SK-N-MC (cell line): Measurements from ENCODE around the gene PCNT.

ENCODE experiments used
- DNase-seq: peaks from one replicate; pipeline ENCODE4 v3.0.0-alpha.2; 2011; ENCODE audit warnings: low read depth, low spot score
- H3K27ac ChIP-seq: fragments of 200-600 bp; sonication (generic); 2 replicates; pipeline ENCODE4 v1.5.1; 2016; ENCODE audit warnings: mixed run types
- H3K36me3 ChIP-seq: fragments of 200-600 bp; sonication (generic); 2 replicates; pipeline ENCODE4 v1.6.1; 2017; ENCODE audit warnings: antibody characterized with exemption, low read length, mixed read lengths; ENCODE audit not compliant: insufficient read depth
- H3K4me3 ChIP-seq: fragments of 200-600 bp; sonication (generic); 2 replicates; pipeline ENCODE4 v1.5.1; 2016
- H3K9ac ChIP-seq: fragments of 200-600 bp; sonication (generic); 2 replicates; pipeline ENCODE4 v1.8.0; 2017; ENCODE audit warnings: mixed run types, mixed read lengths; ENCODE audit not compliant: insufficient read length
- H3K9me3 ChIP-seq: fragments of 200-600 bp; sonication (generic); 2 replicates; pipeline ENCODE4 v1.6.1; 2017; ENCODE audit warnings: low read depth, mild to moderate bottlenecking, antibody characterized with exemption, low read length, moderate library complexity, mixed read lengths
- EZH2 ChIP-seq: fragments of 200-600 bp; sonication (generic); IDR thresholded peaks from one replicate; pipeline ENCODE4 v1.6.1; 2017; ENCODE audit warnings: antibody characterized with exemption
- FOXP2 ChIP-seq: optimal IDR thresholded peaks from 2 replicates; pipeline ENCODE3; 2011; ENCODE audit warnings: mild to moderate bottlenecking, moderate library complexity; ENCODE audit not compliant: insufficient read depth; ENCODE audit errors: extremely low read length, control extremely low read depth
- POLR2AphosphoS5 ChIP-seq: IDR thresholded peaks from 2 replicates; pipeline ENCODE4 v1.6.1; 2012; ENCODE audit warnings: mild to moderate bottlenecking, low read depth, low read length, borderline replicate concordance

PCNT gene, protein sequence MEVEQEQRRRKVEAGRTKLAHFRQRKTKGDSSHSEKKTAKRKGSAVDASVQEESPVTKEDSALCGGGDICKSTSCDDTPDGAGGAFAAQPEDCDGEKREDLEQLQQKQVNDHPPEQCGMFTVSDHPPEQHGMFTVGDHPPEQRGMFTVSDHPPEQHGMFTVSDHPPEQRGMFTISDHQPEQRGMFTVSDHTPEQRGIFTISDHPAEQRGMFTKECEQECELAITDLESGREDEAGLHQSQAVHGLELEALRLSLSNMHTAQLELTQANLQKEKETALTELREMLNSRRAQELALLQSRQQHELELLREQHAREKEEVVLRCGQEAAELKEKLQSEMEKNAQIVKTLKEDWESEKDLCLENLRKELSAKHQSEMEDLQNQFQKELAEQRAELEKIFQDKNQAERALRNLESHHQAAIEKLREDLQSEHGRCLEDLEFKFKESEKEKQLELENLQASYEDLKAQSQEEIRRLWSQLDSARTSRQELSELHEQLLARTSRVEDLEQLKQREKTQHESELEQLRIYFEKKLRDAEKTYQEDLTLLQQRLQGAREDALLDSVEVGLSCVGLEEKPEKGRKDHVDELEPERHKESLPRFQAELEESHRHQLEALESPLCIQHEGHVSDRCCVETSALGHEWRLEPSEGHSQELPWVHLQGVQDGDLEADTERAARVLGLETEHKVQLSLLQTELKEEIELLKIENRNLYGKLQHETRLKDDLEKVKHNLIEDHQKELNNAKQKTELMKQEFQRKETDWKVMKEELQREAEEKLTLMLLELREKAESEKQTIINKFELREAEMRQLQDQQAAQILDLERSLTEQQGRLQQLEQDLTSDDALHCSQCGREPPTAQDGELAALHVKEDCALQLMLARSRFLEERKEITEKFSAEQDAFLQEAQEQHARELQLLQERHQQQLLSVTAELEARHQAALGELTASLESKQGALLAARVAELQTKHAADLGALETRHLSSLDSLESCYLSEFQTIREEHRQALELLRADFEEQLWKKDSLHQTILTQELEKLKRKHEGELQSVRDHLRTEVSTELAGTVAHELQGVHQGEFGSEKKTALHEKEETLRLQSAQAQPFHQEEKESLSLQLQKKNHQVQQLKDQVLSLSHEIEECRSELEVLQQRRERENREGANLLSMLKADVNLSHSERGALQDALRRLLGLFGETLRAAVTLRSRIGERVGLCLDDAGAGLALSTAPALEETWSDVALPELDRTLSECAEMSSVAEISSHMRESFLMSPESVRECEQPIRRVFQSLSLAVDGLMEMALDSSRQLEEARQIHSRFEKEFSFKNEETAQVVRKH (N-terminal part only)

DNA sequence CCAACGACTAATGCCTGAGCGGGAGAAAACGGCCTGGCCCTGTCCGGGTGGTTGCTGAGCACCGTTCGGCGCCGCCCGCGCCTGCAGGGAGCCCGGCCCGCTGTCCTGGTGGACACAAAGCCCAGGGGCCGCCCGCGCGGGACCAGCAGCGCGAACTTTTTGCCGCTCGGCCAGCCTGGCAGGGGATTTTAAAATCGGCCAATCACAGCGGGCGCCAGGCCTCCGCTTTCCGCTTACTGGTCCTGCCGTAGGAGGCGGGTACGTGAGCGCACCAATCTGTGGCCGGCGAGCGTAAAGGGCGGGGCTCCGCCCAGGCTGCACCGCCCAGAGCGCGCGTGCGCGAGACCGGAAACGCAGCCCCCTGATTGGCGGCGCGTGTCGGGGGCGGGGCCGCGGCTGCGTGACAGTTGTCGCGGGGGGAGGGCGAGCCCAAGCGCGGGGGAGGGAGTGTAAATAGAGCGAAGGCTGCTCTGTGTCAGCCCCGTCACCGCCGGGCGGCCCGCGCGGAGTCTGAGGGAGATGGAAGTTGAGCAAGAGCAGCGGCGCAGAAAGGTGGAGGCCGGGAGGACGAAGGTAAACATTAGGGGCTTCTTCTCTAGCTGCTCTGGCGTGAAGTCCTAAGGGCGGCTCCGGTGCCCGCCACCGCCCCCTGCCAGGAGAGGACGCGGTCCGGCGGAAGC is at the start of gene PCNT, which contains the start of gene C21orf58:
PCNT (plus strand) TSS at position 447 of the 680 bp plus-strand sequence; CDS start at position 520, 73 bp downstream.
C21orf58 (minus strand) TSS at position 161 of the 680 bp plus-strand sequence. CDS start 1,132 bp downstream, outside the sequence.
- peak; percentile 78 for DNase-seq
- Histone ChIP-seq H3K4me3 (peak within 1 kb of the TSS; percentile 97), H3K9ac (peak within 1 kb of the TSS; percentile 97), H3K27ac (peak within 1 kb of the TSS; percentile 98), H3K9me3 (no peaks in the 10 kb centered on the region), H3K36me3 (peaks cover 26% of the 10 kb centered on the region)
- TF ChIP-seq FOXP2 (no peak), POLR2AphosphoS5 (peak; percentile 92), EZH2 (no peak)

GRCh38 chr21:46274797-46275390 is 49.1 kb upstream of the PCNT start:
- no peak overlapping the region for H3K4me3 ChIP-seq
- H3K9me3 ChIP-seq = no peaks in the 10 kb centered on the region
- TF ChIP-seq FOXP2 (no peak), EZH2 (no peak), POLR2AphosphoS5 (no peak)
- peaks cover 91% of the 10 kb centered on the region for H3K36me3 ChIP-seq
- DNase-seq = no peak
- H3K9ac ChIP-seq = no peak overlapping the region
- H3K27ac ChIP-seq = no peak overlapping the region

DNA sequence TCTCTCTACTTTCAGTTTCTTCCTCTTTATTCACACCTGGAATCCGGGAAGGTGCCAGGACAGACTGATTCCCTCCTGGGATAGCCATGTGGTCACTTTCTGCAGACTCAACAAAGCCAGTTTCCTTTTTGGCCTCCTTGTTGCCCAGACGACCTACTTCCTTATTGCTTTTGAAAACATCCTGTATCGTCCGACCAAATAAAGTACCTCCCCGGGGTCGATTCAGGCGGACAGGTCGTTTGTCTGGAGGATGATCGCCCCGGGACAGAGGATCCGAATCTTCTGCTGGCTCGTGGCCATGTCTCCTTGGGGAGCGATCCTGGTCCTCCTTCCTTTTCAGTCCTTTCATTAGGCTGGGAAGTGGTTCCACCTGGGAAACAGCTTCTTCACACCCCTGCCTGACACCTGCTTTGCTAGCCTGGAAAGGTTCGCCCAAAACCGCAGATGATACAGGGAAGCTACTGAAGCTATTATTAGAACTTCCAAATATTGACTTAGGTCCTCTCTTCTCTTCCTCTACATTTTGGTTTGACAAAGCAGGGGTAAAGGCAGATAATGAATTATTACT is 39.8 kb upstream of the PCNT start:
- no peak for TF ChIP-seq EZH2
- TF ChIP-seq POLR2AphosphoS5 = no peak
- peaks cover 41% of the 10 kb centered on the region for H3K36me3 ChIP-seq
- H3K9me3 ChIP-seq = no peaks in the 10 kb centered on the region
- peak overlapping the region; percentile 93 for H3K9ac ChIP-seq
- DNase-seq = no peak
- H3K4me3 ChIP-seq = peak overlapping the region; percentile 97
- no peak overlapping the region for H3K27ac ChIP-seq

GRCh38 chr21:46284733-46285132 is 39.2 kb upstream of the PCNT start:
- Histone ChIP-seq H3K27ac (no peak overlapping the region), H3K9ac (peak overlapping the region; percentile 93), H3K9me3 (no peaks in the 10 kb centered on the region), H3K36me3 (peaks cover 35% of the 10 kb centered on the region), H3K4me3 (peak overlapping the region; percentile 97)
- TF ChIP-seq FOXP2 (no peak), EZH2 (no peak), POLR2AphosphoS5 (no peak)
- no peak for DNase-seq

GRCh38 chr21:46285206-46285661 is 38.7 kb upstream of the PCNT start, which contains the start of gene MCM3AP:
Gene MCM3AP (minus strand): TSS chr21:46285611. CDS start chr21:46285286, 325 bp downstream.
- Histone ChIP-seq H3K9ac (peak within 1 kb of the TSS; percentile 93), H3K27ac (peak within 1 kb of the TSS; percentile 95), H3K9me3 (no peaks in the 10 kb centered on the region), H3K4me3 (peak within 1 kb of the TSS; percentile 97), H3K36me3 (peaks cover 31% of the 10 kb centered on the region)
- no peak for DNase-seq
- no peak for TF ChIP-seq FOXP2
- TF ChIP-seq EZH2 = no peak

DNA sequence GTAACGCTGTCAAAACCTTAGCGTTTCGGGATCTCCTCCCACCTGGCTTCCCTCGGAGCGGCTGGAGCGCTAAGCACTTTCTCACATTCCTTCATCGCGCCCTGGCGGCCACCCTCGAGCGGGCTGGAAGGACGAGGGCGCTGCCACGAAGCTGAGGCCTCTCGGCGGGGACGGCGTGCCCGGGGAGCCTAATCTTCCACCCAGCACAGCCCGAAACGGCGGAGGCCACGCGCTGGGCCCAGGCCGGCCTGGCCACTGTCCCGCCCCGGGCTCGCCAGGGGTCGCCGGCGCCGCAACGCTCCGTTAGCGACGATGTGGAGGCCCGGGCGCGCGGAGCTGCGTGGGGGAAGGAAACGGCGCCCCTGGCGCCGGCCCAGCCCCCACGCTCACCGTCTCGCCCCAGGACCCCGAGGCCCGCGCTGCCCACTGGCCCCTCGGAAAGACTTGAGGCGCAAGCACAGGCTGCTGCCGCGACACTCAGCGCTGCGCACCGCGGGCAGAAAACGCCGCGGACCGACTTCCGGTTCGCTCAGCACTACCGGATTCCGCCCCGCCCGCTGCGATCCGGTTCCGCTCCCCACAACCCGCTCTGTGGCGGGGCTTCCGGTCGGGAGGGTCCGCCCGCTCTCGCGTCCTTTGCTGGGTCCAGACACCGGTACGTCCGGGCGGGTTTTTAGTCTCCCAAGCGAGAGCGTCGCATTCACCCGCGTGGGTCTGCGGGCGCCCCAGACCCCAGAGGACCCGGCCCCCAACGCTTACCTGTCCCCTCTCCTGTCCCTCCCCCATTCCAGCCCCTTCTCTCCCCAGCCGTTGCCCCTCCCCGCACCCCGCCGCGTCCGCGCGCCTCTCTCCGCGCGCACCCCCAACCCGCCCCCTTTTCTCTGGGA is 38.0 kb upstream of the PCNT start, which contains the start of gene YBEY:
YBEY (plus strand) TSS at position 582 of the 887 bp plus-strand sequence. CDS start 572 bp downstream, outside the sequence.
- H3K9ac ChIP-seq = peak within 1 kb of the TSS; percentile 93
- TF ChIP-seq POLR2AphosphoS5 = peak; percentile 90
- peak; percentile 38 for TF ChIP-seq FOXP2
- no peak for TF ChIP-seq EZH2
- DNase-seq = peak; percentile 28
- peak within 1 kb of the TSS; percentile 95 for H3K27ac ChIP-seq
- no peaks in the 10 kb centered on the region for H3K9me3 ChIP-seq
- peak within 1 kb of the TSS; percentile 97 for H3K4me3 ChIP-seq
- peaks cover 27% of the 10 kb centered on the region for H3K36me3 ChIP-seq
